Stimulated activated CD8-positive, alpha-beta memory T cell treated with anti-CD3 and anti-CD28 coated beads, Interleukin-15, amount 100 ng/mL, for 4 hours (primary cell): Measurements from ENCODE around the gene KIAA0825.
A peak's percentile ranks its signal among the peaks of the same experiment; 100 is the strongest.

Source experiments
- DNase-seq, 2 donors: peaks; one replicate each; pipeline ENCODE4 v3.0.0-alpha.2; 2020; ENCODE audit warnings: low read depth in 2 of 2

Gene KIAA0825, protein sequence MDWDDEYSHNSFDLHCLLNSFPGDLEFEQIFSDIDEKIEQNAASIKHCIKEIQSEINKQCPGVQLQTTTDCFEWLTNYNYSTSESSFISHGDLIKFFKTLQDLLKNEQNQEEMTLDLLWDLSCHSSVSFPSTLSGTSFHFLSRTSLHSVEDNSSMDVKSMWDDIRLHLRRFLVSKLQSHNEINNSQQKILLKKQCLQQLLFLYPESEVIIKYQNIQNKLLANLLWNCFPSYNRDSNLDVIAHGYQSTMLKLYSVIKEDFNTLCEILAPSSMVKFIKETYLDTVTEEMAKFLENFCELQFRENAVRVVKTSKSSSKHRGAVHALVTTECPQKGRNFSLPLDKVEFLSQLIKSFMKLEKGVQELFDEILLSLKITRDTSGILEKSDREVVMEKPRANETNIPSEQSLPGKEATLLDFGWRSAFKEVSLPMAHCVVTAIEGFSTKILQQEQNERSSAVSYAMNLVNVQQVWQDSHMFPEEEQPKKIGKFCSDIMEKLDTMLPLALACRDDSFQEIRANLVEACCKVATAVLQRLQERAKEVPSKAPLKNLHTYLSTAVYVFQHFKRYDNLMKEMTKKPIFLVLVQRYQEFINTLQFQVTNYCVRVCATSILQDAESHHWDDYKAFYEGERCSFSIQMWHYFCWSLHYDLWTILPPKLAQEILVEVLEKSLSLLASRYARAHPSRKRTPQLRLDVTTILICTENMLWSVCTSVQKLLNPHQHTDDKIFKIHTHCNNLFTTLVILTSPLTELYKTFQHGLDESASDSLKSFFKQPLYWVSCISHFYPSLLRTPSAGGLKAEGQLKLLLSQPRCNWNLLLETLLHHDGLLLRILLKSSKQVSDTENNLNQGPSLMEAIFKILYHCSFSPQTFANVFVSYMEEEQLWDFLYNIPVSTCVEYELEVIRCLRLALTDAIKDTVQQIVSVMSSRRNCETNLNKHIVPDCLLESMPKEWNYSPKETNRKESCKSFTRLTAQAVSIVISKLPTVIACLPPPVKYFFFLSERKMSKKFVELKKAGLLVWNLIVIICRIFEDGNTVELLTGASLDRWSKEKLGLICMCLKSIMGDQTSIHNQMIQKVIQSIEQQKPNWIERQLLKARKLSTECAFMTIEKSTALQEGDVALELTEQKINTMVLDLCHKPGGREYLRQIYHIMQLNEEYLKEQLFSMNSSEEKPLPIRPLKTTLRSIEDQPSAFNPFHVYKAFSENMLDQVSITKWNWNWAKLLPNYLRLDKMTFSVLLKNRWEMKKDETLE (N-terminal part only)

DNA sequence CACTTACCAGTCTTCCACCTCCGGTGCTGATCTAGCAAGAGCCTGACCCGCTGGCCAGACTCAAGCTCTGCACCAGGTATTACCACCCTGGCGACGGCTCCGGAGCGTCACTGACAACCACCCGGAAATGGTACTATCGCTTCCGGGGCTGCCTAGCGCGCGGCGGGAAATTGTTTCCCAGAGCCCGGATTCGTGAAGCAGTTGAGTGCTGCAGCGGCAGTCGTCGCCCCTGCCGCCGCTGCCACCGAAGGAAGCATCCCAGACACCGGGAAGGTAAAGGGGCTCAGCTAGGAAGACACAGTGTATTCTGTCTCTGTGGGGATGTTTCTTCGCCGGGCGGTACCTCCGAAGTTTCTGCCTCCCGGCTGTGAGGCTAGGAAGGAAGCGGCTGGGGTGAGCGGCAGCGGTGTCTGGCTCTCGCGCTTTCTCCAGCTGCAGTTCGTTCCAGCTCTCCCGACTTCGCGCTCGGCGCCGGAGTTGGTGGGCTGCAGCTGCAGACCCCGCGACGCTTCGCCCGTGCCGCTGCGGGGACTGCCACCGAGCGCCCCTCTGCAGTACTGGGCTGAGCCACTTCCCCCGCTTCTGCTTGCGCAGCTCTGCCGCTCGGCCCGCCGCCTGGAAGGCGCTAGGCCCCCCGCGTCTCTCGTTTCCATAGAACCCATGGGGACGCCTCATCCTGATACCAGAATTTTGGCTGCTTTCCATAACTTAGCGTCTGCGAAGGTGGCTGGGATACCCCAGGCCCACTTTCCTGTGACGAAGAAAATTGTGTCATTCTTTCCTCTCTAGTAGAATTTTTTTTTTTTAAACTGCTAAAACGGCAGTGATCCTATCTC is at the start of gene KIAA0825, which contains the start of gene SLF1:
Gene KIAA0825, minus strand, starts transcription at position 112 of the 836 bp plus-strand sequence. CDS start 81,478 bp downstream, outside the sequence.
Gene SLF1, plus strand, starts transcription at position 177 of the 836 bp plus-strand sequence. CDS start 10,142 bp downstream, outside the sequence.
- peak; percentile 73 to 75 for DNase-seq

DNA sequence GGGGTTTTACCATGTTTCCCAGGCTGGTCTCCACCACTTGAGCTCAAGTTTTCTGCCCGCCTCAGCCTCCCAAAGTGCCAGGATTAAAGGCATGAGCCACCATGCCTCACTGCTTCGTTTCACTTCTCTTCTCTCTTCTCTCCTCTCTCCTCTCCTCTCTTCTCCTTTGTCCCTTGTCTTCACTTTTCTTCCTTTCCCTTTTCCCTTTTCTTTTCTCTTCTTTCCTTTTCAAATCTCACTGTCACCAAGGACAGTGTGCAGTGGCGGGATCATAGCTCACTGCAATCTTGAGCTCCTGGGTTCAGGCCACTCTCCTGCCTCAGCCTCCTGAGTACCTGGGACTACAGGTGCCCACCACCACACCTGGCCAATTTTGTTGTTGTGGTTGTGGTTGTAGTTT is 49.5 kb upstream of the KIAA0825 start:
- no peak for DNase-seq

DNA sequence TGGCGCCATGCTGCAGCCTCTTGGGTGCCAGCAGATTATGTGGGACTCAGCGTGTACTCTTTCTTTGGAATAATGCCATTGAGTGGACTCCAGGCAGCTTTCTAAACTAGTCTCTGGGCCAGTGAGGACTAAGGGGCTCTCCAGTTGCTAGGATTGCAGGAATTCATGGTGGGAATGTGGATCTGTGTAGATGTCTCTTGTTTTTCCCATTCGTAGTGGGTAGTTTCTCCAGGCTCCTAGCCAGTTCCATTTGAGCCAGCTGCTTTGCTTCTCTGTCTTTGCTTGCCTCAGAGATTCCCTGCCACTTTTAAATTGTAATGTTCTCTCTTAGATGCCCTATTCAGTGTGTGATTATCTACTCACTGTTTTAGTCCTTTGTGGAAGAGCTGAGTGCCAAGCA is 42.7 kb upstream of the KIAA0825 start:
- no peak for DNase-seq

DNA sequence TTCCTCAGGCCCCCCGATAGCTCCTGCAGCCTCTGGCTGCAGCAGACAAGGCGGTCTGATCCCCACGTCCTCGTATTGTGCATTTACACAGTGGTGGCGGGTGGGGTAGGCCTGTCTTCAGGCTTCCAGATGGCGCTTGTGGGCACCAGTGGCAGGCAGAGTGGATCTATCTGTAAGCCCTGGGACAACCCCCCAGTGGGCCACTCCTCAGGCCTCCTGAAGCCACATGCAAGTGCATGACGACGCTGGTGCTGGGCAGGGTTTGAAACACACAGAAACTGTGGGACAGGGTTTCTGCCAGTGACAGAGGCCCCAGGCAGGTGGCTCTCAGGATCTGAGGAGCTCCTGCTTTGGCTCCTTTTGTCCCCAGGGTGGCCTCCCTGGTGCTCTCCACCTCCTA is 42.1 kb upstream of the KIAA0825 start:
- no peak for DNase-seq

DNA sequence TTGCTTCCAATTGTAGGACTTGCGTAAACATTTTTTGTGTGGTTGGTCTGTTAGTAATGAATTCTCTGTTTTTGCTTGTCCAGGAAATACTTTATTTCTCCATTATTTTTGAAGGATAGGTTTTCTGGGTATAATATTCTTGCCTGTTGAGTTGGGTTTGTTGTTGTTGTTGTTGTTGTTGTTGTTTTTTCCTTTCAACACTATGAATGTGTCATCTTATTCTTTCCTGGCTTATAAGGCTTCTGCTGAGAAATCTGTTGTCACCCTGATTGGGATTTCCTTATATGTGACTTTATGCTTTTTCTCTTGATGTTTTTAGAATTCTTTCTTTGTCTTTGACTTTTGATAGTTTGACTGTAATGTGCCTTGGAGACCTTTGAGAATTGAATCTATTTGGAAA is 39.9 kb upstream of the KIAA0825 start:
- DNase-seq = no peak

DNA sequence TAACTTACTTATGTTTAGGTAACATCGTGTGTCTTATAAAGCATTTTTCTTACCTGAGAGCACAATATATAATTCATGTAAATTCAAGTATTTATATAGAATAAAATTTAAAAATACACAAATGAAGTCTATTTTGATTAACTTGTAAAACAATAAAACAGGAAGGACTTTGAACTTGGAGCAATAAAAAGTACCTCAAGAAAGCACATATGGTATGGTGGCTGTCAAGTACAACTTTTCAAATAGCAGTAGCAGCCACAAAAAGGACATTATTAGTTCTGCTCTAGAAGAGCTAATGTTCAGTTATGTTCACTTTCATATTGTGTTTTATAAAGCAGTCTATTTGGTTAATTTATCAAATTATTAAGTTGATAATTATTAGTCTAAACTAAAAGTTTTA is 31.5 kb upstream of the KIAA0825 start:
- no peak for DNase-seq

DNA sequence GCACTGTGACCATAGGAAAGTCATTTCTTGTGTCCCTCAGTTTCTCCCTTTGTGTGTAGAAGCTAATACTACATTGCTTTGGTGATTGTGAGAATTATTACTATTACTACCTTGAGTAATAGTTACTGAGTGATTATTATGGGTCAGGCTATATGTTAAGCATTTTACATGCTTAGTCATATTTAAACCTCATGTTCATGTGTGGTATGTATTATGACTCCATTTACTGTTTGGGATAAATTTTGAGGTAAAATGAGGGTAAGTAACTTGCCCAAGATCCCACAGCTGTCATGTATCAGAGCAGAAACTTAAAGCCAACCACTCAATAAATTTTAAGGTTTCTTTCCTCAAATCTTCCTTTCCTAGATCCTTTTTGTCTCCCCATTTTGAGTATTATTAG is 28.4 kb upstream of the KIAA0825 start:
- DNase-seq = no peak

DNA sequence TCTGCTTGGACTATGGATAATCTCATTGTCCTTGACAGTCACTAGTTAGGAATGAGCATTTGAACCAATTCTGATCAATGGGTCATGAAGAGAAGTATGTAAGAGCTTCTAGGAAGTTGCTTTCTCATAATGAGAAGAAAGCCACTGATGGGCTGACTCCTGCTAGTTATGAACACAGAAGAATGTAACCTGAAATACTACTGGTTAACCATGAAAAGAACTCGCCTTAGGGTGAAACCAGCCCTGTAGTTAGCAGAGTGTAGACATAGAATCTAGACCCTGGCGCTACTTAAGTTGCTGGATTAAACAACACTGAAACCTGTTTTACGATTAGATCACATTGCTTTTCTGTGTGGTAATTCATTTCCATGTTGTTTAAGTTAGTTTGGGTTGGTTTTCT is 26.6 kb upstream of the KIAA0825 start:
- no peak for DNase-seq

DNA sequence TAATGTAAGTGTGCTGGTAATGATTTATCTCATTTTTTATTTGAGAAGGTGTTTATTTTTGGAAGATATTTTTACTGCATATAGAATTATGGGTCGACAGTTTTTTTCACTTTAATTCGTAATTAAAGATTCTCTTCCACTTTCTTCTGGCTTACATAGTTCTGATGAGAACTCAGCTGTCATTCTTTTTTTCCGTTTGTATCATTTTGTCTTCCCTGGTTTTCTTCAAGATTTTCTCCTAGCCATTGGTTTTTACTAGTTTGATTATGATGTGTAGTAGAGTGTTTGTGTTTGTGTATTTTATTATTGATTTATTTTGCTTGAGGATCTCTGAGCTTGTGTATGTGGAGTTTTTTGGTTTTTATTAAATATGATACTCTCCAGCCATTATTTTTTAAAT is 21.8 kb upstream of the KIAA0825 start:
- DNase-seq = no peak

DNA sequence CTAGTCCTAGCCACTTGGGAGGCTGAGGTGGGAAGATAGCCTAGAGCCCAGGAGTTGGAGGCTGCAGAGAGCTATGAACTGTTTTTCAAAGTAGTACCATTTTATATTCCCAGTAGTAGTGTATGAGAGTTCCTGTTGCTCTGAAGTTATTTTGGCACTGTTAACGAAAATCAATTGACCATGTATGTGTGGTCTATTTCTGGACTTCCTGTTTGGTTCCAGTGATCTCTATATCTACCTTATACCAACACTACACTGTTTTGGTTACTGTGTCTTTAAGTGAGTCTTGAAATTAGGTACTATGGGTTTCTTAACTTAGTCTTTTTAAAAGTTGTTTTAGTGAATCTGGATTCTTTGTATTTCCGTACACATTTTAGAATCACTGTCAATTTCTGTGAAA is 13.6 kb upstream of the KIAA0825 start:
- DNase-seq = no peak

DNA sequence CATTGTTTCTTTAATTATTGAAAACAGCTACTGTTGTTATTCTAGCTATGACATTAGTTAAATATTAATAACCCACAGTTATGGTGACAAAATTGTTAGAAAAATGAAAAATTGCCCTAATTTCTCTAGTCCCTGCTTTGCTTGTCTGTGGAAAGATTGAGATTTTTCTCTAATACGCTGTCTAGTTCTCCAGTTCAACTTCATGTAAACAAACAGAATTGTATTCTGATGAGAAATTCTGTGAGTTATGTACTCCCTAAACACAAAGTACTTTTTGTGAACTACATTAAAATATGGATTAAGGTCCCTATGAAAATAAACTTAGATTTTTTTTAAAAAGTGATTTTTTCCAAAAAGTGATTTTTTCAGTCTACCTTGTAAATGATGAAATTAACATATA is 8.8 kb upstream of the KIAA0825 start:
- no peak for DNase-seq

DNA sequence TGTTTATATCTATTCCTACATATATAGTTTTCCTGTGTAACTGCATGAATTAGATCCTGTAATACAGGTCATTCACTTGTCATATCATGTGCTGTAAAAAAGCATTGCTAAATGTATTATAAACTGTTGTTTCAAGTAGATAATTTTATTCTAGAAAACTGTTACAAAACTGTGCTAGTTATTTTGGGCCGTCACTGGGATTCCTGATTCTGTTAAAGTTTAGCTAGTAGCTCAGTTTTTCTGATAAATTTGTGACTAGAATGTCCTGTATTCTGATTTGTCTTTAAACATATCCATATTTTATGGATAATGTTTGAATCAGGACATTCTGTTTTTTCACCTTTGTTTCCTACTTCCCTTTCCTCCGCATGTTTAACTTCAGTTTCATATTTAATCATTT is 5.5 kb upstream of the KIAA0825 start:
- no peak for DNase-seq

DNA sequence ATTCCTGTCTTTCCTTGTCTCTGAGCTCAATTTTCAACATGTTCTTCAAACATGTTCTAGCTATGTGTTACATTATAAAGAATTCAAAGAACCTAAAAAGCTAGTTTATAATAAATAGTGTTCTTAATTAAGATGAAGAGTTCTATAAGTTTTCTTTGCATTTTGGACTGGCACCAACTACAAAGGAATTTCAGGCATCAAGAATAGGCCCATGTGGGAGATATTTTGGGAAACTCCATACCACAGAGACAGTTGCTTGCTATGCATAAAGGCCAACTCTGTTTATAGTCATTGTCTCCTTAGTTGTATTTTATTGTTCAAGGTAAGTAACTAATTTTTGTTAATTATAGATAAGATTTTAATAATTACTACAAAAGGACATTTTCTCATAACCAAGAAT is 4.6 kb upstream of the KIAA0825 start:
- no peak for DNase-seq

DNA sequence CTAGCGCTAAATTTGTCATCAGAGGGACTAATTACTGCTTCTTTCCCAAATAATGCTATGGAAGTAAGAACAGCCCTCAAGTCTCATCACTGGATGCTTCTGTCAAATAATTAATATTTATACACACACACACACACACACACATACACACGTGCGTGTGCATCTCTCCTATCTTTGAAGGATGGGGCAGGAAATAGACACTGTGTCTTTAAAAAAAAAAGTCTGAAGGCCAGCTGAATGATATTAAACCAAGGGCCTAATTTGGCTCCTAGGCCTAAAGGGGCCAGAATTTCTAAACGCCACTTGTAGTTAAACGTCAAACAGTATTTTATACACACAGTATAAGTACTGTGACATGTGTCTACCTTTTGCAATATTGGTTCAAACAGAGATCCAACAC is 3.4 kb upstream of the KIAA0825 start:
- no peak for DNase-seq

DNA sequence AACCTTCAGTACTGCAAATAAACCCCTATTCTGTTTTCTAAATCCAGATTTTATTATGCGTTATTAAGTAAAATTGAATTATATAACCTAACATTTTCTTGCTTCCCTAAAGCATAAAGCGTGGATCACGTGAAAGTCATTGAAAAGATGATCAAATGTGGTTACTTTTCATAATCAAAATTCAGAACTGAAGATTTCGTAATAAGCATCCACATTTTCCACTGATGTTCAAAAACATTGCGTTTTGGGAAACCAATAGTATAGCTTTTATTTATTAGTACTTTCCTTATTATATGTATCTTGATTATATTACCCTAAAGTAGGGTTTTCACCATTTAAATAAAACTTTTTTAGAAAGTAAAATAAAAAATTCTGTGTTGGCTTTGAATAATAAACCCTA is 1.9 kb upstream of the KIAA0825 start:
- DNase-seq = no peak

DNA sequence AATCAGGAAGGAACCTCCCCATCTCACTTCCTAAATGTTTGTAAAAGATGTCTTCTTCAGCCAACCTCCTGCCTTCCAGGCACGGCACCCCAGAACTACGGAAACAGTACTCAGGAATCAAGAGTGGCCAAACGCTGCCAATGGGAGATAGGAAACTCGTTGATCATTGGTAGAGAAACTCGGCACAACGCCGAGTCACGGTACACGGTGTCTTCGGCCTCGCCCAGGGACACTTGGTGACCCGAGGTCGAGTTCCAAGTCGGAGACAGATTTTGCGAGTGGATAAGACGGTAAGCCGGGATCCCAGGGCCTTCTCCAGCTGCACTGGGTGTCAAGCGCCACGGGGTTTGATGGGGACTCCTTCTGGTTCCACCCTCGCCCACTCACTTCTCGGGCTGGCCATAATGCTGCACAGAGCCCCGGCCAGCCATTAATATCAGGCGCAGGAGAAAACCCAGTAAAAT is 343 bp downstream of the KIAA0825 start:
- no peak for DNase-seq

DNA sequence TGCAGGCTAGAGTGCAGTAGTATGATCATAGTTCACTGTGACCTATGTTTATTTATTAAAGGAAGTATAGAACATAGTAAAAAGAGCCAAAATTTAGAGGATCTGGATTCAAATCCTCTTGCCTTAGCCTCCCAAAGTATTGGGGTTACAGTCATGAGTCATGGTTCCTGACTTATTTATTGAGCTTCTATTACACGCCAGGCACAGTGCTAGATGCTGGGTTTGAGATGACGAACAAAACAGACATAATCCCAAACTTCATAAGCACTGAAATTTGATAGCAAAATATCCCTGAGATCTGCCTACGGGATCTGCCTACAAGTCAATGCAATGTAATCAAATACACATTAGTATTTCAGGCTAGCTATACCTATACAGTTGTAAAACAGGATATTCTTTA is 2.5 kb downstream of the KIAA0825 start:
- no peak for DNase-seq

DNA sequence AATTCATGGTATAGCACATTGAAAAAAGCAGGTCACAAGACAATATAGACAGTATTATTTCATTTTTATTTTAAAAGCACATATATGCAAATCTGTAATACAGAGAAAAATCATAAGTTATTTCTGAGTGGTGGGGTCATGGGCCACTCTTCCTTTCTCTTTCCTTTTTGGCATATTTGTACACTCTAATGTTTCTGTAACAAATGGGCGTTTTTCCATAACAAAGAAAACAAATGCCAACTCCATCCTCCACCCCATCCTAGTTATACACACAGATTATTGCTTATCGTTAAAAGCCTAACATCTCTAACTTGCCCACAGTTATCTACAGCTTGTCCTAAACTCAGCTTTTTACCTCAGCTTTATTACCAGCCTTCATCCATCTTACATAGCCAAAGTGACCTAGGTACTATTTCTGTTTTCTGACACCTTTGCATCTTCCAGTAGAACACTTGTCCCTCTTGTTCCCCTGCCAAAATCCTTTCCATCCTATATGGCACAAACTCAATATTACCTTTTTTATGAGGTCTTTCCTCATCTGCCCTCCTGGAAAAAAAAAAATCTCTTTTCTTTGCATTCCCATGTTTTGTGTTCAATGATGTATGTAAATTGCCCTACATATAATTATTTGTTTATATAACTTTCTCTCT is 4.1 kb downstream of the KIAA0825 start:
- no peak for DNase-seq

DNA sequence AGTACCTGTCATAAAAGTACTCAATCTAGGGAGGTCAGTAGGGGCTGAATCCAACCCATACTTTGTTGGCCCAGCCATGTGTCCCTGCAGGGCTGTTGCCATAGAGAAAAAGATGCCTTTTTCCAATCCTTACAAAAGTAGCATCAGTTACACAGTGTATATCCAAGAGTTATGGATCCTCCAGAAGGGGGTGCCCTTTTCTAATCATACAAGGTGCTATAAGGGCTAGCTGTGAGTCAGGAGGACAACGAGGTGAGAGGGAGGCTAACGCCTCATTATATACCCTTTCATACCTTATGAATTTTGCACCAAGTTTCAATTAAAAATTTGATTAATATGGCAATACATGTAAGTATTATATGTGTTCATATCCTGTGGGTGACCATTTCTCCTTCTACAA is 4.8 kb downstream of the KIAA0825 start:
- no peak for DNase-seq

DNA sequence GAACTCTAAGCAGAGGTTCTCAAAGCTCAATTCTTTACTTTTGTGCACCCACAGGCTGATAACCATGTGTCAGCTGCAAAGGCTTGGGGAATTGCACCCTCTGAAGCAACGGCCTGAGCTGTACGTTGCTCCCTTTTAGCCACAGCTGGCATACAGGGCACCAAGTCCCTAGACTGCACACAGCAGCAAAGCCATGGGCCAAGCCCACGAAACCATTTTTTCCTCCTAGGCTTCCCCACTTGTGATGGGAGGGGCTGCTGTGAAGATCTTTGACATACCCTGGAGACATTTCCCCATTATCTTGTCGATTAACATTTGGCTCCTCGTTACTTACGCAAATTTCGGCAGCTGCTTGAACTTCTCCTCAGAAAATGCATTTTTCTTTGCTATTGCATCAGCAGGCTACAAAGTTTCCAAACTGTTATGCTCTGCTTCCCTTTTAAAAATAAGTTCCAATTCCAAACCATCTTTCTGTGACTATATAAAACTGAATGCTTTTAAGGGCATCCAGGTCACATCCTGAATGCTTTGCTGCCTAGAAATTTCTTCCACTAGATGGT is 23.0 kb downstream of the KIAA0825 start:
- DNase-seq = no peak
